ENCODE results near the gene SEMG2.

The SEMG2 gene

GRCh38 chr20:45229264-45230056 is 8.3 kb downstream of the SEMG2 start:
- DNase-seq (ENCODE audit: low spot score), result no peak

- no peak for DNase-seq (ENCODE audit: low spot score)
These were observed 9.5 kb downstream of the SEMG2 start for GRCh38 chr20:45230631-45231030.

- no peak for DNase-seq (ENCODE audit: low spot score)
These were observed 14.8 kb downstream of the SEMG2 start for GRCh38 chr20:45235995-45236394.

GRCh38 chr20:45238139-45238538 is 17.0 kb downstream of the SEMG2 start:
- DNase-seq (ENCODE audit: low spot score), result no peak

GRCh38 chr20:45246109-45246508 is 24.9 kb downstream of the SEMG2 start:
- DNase-seq (ENCODE audit: low spot score), result no peak

GRCh38 chr20:45247865-45248264 is 26.7 kb downstream of the SEMG2 start:
- DNase-seq (ENCODE audit: low spot score), result no peak

GRCh38 chr20:45248609-45249008 is 27.4 kb downstream of the SEMG2 start:
- DNase-seq (ENCODE audit: low spot score), result no peak

- DNase-seq (ENCODE audit: low spot score), result no peak
These were observed 30.8 kb downstream of the SEMG2 start for GRCh38 chr20:45251884-45252560.

GRCh38 chr20:45253261-45253660 is 32.1 kb downstream of the SEMG2 start:
- no peak for DNase-seq (ENCODE audit: low spot score)

GRCh38 chr20:45254383-45255262 is 33.5 kb downstream of the SEMG2 start, which contains the start of gene SLPI:
TSS of gene SLPI (minus strand) at chr20:45254564. CDS start at chr20:45254543, 21 bp downstream.
- DNase-seq (ENCODE audit: low spot score), result no peak

- no peak for DNase-seq (ENCODE audit: low spot score)
These were observed 36.0 kb downstream of the SEMG2 start for GRCh38 chr20:45257161-45257560.

- DNase-seq (ENCODE audit: low spot score), result no peak
These were observed 36.5 kb downstream of the SEMG2 start for GRCh38 chr20:45257711-45258110.

- DNase-seq (ENCODE audit: low spot score), result no peak
These were observed 37.1 kb downstream of the SEMG2 start for GRCh38 chr20:45258259-45258658.

- DNase-seq (ENCODE audit: low spot score), result no peak
These were observed 37.5 kb downstream of the SEMG2 start for GRCh38 chr20:45258664-45259063.

- no peak for DNase-seq (ENCODE audit: low spot score)
These were observed 42.5 kb downstream of the SEMG2 start for GRCh38 chr20:45263556-45264266.

GRCh38 chr20:45266977-45267376 is 45.8 kb downstream of the SEMG2 start:
- DNase-seq (ENCODE audit: low spot score), result no peak

- no peak for DNase-seq (ENCODE audit: low spot score)
These were observed 47.4 kb downstream of the SEMG2 start for GRCh38 chr20:45268531-45268930.

- DNase-seq (ENCODE audit: low spot score), result no peak
These were observed 47.9 kb downstream of the SEMG2 start for GRCh38 chr20:45269056-45269455.

- DNase-seq (ENCODE audit: low spot score), result no peak
These were observed 48.6 kb downstream of the SEMG2 start for GRCh38 chr20:45269754-45270270.

All from Ammon's horn (tissue), 1 donor.